Duodenal mucosa (tissue), 2 donors: Measurements from ENCODE around the gene FNBP1.
"Not testable (repeated sequence)": the region's sequence is repeated elsewhere in the genome, so short reads cannot be mapped to it uniquely, and the experiment has no call there.

Experiments used
- H3K27ac ChIP-seq: one replicate; pipeline ENCODE4 v1.7.0; 2013; ENCODE audit warnings: low read depth, low read length
- H3K27me3 ChIP-seq, 2 donors: one replicate each; pipeline ENCODE4 v1.7.0; 2013; ENCODE audit warnings: low read length in 2 of 2, control low read depth in 1 of 2; ENCODE audit not compliant: insufficient read depth in 2 of 2, control insufficient read depth in 1 of 2
- H3K36me3 ChIP-seq, 2 donors: one replicate each; pipeline ENCODE4 v1.7.0; 2013; ENCODE audit warnings: low read length in 2 of 2, control low read depth in 1 of 2; ENCODE audit not compliant: insufficient read depth in 2 of 2, control insufficient read depth in 1 of 2
- H3K4me1 ChIP-seq, 2 donors: one replicate each; pipeline ENCODE4 v1.7.0; 2013; ENCODE audit warnings: low read length in 2 of 2, control low read depth in 1 of 2; ENCODE audit not compliant: insufficient read depth in 2 of 2, control insufficient read depth in 1 of 2
- H3K4me3 ChIP-seq, 2 donors: one replicate each; pipeline ENCODE4 v1.7.0; 2013; ENCODE audit warnings: low read length in 2 of 2, low read depth in 1 of 2
- H3K9ac ChIP-seq, 2 donors: one replicate each; pipeline ENCODE4 v1.7.0; 2013; ENCODE audit warnings: low read length in 2 of 2, low read depth in 1 of 2
- H3K9me3 ChIP-seq, 2 donors: one replicate each; pipeline ENCODE4 v1.7.0; 2013; ENCODE audit warnings: low read length in 2 of 2, control low read depth in 1 of 2; ENCODE audit not compliant: control insufficient read depth in 1 of 2

FNBP1 gene

DNA sequence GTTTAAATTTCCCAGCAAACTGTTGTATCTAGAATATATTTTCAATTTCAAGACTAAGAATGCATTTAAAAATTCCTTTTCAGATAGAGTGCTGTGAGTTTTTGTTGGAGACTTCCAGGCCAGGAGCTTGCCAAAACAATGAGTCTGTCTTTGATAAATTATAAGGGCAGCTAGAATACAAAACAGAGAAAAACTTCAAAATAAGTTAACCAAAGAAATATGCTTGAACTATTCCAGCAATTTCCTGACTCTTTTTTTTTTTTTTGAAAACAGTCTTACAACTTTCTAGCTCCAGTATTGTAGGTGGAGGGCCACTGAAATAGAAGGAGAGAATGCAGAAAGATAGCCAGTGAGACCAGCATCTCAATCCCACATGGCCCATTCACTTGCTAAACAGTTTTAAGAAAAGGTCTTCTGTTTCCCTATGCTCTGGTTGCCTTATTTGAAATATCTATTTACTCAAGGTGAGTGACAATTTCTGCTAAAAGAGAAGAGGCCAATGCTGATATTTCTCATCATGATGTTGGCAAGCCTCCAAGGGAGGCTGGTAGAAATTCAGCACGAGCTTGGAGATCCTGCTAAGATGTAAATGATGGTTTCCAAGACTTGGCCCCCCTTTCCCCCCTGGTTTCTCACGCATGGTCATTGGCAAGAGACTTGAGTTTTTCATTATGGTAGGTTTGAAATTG lies 104.6 kb downstream of the FNBP1 start:
- H3K27ac ChIP-seq: no peak overlapping the region
- no peaks in the 10 kb centered on the region for H3K27me3 ChIP-seq
- H3K4me1 ChIP-seq: peaks cover 2 to 7% of the 10 kb centered on the region in 2 donors
- peaks cover 0 to 12% of the 10 kb centered on the region in 2 donors for H3K9me3 ChIP-seq
- H3K9ac ChIP-seq: no peak overlapping the region
- H3K36me3 ChIP-seq: no peaks in the 10 kb centered on the region
- no peak overlapping the region for H3K4me3 ChIP-seq

DNA sequence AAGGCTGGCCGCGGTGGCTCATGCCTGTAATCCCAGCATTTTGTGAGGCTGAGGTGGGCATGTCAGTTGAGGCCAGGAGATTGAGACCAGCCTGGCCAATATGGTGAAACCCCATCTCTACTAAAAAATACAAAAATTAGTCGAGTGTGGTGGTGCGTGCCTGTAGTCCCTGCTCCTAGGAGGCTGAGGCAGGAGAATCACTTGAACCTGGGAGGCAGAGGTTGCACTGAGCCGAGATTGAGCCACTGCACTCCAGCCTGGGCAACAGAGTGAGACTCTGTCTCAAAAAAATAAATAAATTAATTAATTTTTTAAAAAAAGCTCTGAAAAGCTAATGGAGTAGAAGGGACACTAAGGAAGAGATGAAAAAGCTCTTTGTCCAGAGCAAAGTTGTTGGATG lies 105.1 kb downstream of the FNBP1 start:
- Histone ChIP-seq H3K9me3 (peaks cover 0 to 12% of the 10 kb centered on the region in 2 donors), H3K4me1 (peaks cover 7 to 13% of the 10 kb centered on the region in 2 donors)
- not testable (repeated sequence) for H3K27ac ChIP-seq, H3K27me3 ChIP-seq, H3K36me3 ChIP-seq, H3K4me3 ChIP-seq, H3K9ac ChIP-seq

DNA sequence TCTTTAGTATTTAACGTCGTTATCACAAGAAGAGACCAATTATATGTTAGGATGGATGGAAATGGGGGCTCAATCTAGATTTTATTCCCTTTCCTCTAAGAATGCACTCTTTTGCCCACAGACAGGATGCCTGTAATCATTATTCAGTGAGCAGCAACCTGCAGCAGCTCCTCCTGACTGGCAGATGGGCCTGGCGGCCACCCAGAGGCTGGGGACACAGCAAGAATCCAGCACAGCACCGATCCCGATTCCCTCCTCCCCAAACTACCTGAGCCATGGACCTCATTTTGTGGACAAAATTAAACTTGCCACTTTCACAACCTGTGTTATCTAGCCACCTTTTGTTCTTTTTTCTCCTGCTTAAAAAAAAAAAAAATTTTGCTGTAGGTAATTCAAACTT lies 106.8 kb downstream of the FNBP1 start:
- no peaks in the 10 kb centered on the region for H3K27me3 ChIP-seq
- H3K9me3 ChIP-seq: no peaks in the 10 kb centered on the region
- H3K36me3 ChIP-seq: no peaks in the 10 kb centered on the region
- no peak overlapping the region for H3K4me3 ChIP-seq
- no peak overlapping the region for H3K27ac ChIP-seq
- peaks cover 13 to 18% of the 10 kb centered on the region in 2 donors for H3K4me1 ChIP-seq
- H3K9ac ChIP-seq: no peak overlapping the region

DNA sequence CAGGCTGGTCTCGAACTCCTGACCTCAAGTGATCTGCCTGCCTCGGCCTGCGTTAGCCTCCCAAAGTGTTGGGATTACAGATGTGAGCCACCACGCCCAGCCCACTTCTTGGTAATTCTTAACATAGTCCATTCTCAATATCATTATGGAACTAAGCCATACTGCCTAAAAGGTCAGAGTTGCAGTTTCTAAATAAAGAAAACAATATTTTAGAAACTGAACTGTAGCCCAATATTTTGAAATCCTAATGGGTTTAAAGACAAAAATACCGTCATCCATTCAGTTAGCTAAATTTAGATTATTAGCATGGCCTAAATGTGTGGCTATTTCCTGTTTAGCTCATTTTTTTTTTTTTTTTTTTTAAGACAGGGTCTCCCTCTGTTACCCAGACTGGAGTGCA lies 108.2 kb downstream of the FNBP1 start:
- peaks cover 13 to 23% of the 10 kb centered on the region in 2 donors for H3K4me1 ChIP-seq

DNA sequence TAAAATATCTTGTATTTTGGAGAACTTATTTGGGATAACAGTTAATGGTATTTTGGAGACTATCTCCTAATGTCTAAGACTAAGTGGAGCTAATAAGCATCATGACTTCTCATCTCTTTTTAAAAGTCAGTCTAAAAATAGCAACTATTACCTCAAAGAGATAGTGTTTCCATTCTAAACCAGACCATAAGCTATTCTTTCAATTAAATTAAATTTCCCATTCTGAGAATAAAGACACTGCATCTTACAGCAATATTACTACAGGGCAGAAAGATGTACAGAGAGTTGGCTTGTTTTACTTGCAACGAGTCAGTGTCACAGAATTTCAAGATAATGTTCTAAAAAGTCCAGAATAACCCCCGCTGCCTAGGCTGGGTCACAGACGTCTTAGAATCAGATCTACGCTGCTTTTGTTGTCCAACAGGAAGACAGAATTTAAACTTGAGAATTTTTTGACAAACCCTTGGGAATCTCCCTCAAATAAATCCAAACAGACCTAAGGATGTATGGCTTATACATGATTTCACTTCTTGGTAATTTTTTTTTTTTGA lies 108.9 kb downstream of the FNBP1 start:
- Histone ChIP-seq H3K4me3 (no peak overlapping the region), H3K27ac (no peak overlapping the region), H3K9me3 (no peaks in the 10 kb centered on the region), H3K4me1 (peaks cover 13 to 23% of the 10 kb centered on the region in 2 donors), H3K36me3 (peaks cover 0 to 6% of the 10 kb centered on the region in 2 donors), H3K9ac (no peak overlapping the region), H3K27me3 (no peaks in the 10 kb centered on the region)

More for the DNA sequence above, 108.2 kb downstream of the FNBP1 start:
- no peak overlapping the region for H3K4me3 ChIP-seq
- H3K9me3 ChIP-seq: no peaks in the 10 kb centered on the region
- peaks cover 0 to under 1% of the 10 kb centered on the region in 2 donors for H3K36me3 ChIP-seq
- no peak overlapping the region for H3K9ac ChIP-seq
- no peaks in the 10 kb centered on the region for H3K27me3 ChIP-seq
- H3K27ac ChIP-seq: no peak overlapping the region

DNA sequence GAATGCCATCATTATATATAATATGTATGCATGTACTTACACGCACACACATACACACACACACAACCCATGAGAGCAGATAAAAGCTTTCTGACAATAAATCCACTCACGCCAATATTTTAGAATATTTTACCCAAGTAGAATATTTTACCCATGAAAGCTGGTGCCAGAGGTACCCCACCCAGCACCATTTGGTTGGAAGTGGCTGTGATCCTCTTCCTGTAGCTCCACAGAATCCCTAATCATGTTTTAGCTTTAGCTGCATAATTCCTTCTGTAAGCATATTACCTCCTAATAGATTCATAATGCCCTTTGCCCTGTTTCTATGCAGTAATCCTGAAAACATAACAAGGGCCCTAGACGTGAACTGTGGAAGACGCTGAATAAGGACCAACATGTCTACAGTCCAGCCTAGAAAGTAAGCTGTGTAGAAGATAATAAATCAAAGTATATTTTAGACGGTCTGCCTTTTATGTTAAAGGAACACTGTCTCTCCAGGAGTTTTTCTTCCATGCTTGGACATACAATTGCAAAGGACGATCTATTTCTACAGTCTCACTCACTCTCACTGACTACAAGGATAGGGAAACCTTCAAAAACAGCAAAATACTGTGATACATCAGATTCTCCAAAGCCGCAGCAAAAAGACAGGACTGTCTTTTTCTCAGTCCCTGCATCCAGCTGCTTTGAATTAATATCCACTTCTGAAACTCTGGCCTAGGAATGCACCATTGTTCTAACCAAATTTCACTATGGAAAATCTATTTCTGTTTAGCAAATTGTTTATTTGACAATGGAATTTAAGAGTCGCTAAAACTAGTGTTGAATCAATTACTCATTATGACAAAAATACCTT lies 109.6 kb downstream of the FNBP1 start:
- Histone ChIP-seq H3K9me3 (no peaks in the 10 kb centered on the region), H3K27me3 (no peaks in the 10 kb centered on the region), H3K4me1 (peaks cover 13 to 19% of the 10 kb centered on the region in 2 donors), H3K27ac (no peak overlapping the region), H3K4me3 (no peak overlapping the region), H3K9ac (no peak overlapping the region), H3K36me3 (peaks cover 0 to 6% of the 10 kb centered on the region in 2 donors)

DNA sequence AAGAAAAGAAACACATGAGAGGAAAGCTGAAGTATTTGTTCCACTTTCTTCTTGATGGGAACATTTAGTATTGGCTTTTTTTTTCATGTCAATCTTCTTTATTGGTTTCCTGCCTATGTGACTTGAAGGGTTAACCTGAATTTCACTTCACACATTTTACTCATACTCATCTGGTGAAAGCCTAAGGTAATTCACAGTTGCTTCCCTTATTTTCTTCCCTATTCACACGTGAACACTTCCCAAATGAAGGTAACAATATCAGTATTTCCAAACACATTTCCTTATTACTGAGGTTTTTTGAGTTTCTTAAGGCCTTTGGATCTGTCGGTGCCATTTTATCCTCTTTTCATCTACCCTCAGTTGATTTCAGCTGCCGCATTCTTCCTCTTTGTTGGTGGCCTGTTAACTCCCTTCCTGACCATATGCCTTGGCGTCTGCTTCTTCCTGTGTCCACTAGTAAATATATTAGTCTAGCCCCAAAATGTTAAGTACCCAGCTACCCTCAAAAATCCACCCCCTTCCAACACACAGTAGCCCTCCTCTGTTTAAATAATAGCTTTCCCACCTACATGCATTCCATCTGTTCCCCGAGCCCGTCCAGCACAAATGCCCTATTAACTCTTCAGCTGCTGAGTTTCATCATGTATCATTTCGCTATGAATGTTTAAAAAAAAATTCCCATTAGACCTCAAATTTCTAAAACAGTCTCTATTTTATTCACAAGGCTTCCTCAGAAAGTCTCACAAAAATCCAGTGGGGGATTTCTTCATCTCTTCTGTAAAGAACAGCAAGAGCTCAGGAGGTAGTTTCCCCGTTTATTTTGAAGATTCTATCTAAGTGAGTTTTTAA lies 110.5 kb downstream of the FNBP1 start:
- no peaks in the 10 kb centered on the region for H3K9me3 ChIP-seq
- H3K27ac ChIP-seq: no peak overlapping the region
- H3K36me3 ChIP-seq: peaks cover 0 to 6% of the 10 kb centered on the region in 2 donors
- peaks cover 13 to 19% of the 10 kb centered on the region in 2 donors for H3K4me1 ChIP-seq
- no peak overlapping the region for H3K9ac ChIP-seq
- H3K27me3 ChIP-seq: no peaks in the 10 kb centered on the region
- no peak overlapping the region for H3K4me3 ChIP-seq

DNA sequence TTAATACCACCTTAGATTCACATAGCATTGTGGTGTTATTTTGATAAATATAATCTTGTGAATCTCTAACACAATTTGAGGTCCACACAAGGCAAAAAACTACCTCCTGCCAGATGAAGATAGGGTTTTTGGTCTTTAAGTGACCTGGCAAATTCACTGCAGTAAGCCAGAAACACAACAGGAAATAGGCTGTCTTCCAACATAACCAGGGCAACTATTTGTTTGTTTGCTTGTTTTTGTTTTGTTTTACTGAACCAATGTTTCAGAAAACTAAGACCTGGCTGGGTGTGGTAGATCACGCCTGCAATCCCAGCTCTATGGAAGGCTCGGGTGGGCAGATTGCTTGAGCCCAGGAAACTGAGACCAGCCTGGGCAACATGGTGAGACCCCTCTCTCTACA lies 112.2 kb downstream of the FNBP1 start:
- Histone ChIP-seq H3K4me1 (peaks cover 13 to 19% of the 10 kb centered on the region in 2 donors), H3K27ac (no peak overlapping the region), H3K4me3 (no peak overlapping the region), H3K27me3 (no peaks in the 10 kb centered on the region), H3K9me3 (no peaks in the 10 kb centered on the region), H3K9ac (no peak overlapping the region), H3K36me3 (peaks cover 0 to 12% of the 10 kb centered on the region in 2 donors)

DNA sequence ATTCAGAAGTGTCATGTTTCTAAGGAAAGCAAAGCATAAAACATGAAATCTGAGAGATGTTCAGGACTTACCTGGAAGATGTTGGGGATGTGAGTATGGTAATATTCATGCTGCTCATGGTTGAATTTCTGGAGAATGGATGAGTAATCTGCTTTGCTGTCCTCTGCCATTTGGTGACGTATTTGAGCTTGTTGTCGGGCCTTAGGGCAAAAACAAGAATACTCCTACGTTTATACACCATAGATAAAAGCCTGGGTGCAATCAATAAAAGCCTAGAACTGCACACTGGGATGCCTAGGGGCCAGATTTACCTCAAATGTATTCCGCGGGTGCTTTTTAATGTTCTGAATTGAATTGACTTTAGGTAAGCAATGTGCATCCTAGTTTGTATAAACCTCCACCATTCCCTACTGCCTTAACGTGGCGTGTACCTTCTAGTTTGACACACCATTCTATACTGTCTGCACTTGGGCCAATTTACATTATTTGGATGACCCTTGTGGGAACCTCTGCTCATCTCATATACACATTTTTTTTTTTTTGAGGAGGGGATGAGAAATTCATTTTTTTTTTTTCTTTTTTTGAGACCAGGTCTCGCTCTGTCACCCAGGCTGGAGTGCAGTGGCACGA lies 113.4 kb downstream of the FNBP1 start:
- Histone ChIP-seq H3K9me3 (no peaks in the 10 kb centered on the region), H3K36me3 (peaks cover 0 to 17% of the 10 kb centered on the region in 2 donors), H3K27ac (no peak overlapping the region), H3K4me3 (no peak overlapping the region), H3K27me3 (no peaks in the 10 kb centered on the region), H3K9ac (no peak overlapping the region), H3K4me1 (peaks cover 13 to 19% of the 10 kb centered on the region in 2 donors)
